ENCODE results near the gene SLC12A3. TPM values are rescaled to one million over a fixed set of nuclear protein-coding genes. Genes with fewer than 3 reads are reported as not detected.

The SLC12A3 gene
- total and polyA plus RNA-seq, 2 of the 8 experiments (the other 6 are each of a cell fraction or from before 2014, with no cell fraction given) = not detected

GRCh38 chr16:56888806-56889205 is 23.8 kb downstream of the SLC12A3 start:
- WGBS, 2 experiments (ENCODE audit: extremely low coverage in 1 of 2, insufficient coverage in 1 of 2, insufficient read length in 1 of 2, insufficient replicate concordance in 2 of 2, low coverage in 1 of 2, low lambda C conversion rate in 2 of 2, missing lambda C conversion rate in 1 of 2) = 95% methylated on average over 5 of the region's 7 CpGs; no CpG with 5 or more reads in 1 of the 2 experiments
- no peak for FAIRE-seq
- CTCF ChIA-PET (ENCODE audit: partially characterized antibody) = interaction anchor here (0.6 to 1.0 kb wide), 2 partner anchors 19 to 20 kb away, joined by 3 to 5 read pairs; no protein-coding TSS in a partner anchor
- TF ChIP-seq GTF2F1 (IDR thresholded peaks at IDR 0.05; ENCODE audit: borderline replicate concordance, low read depth, low read length) (no peak), GABPA (IDR thresholded peaks at IDR 0.05; ENCODE audit: borderline replicate concordance, insufficient read depth, low read length) (no peak), POLR2A (IDR thresholded peaks at IDR 0.05; ENCODE audit: control extremely low read depth in 1 of 2, low read depth in 2 of 2, low read length in 2 of 2) (no peak), NANOG (IDR thresholded peaks at IDR 0.05; ENCODE audit: insufficient read depth, low read depth, low read length, poor library complexity, severe bottlenecking) (no peak), POLR2AphosphoS5 (IDR thresholded peaks at IDR 0.05; ENCODE audit: low read depth, low read length) (no peak), PHF8 (conservative IDR thresholded peaks at IDR 0.05; ENCODE audit: low read depth, low read length) (no peak), RNF2 (IDR thresholded peaks at IDR 0.05; ENCODE audit: borderline replicate concordance, low read depth, low read length, missing control alignments, poor library complexity, severe bottlenecking) (no peak)

More at GRCh38 chr16:56888806-56889205, 23.8 kb downstream of the SLC12A3 start:
- Histone ChIP-seq H4K20me1 (replicated peaks in 1 of 2; ENCODE audit: control insufficient read depth in 1 of 2, insufficient read depth in 2 of 2, low read length in 2 of 2) (no peaks in the 10 kb centered on the region), H3K23ac (ENCODE audit: insufficient read length) (no peak overlapping the region), H3K27me3 (replicated peaks in 1 of 4; ENCODE audit: control insufficient read depth in 3 of 4, extremely low read depth in 1 of 4, insufficient read depth in 3 of 4, low read length in 3 of 4) (no peaks in the 10 kb centered on the region), H2BK12ac (ENCODE audit: low read depth, low read length) (no peak overlapping the region), H3K18ac (ENCODE audit: extremely low read depth, low read length) (no peak overlapping the region), H4K5ac (ENCODE audit: insufficient read length, low read depth, low read length) (no peak overlapping the region), H4K91ac (replicated peaks; ENCODE audit: insufficient read length, low read length) (no peak overlapping the region), H3K14ac (ENCODE audit: insufficient read length) (no peak overlapping the region), H2AFZ (ENCODE audit: low read length) (no peak overlapping the region), H4K8ac (ENCODE audit: extremely low read depth, insufficient read depth, low read length) (no peak overlapping the region), H3K79me1 (ENCODE audit: low read depth, low read length) (no peaks in the 10 kb centered on the region), H3K79me2 (ENCODE audit: control insufficient read depth in 1 of 2, insufficient read depth in 2 of 2, low read length in 2 of 2) (no peaks in the 10 kb centered on the region), H3K9me3 (ENCODE audit: insufficient read depth in 2 of 2, low read depth in 1 of 2, low read length in 1 of 2) (peaks cover 16 to 27% of the 10 kb centered on the region in 2 experiments), H2AK5ac (ENCODE audit: low read depth, low read length) (no peak overlapping the region), H2BK15ac (ENCODE audit: low read length) (no peak overlapping the region), H3K4me1 (replicated peaks in 1 of 4; ENCODE audit: control insufficient read depth in 3 of 4, insufficient read depth in 4 of 4, low read length in 3 of 4) (no peaks in the 10 kb centered on the region), H3K23me2 (ENCODE audit: low read depth, low read length) (no peaks in the 10 kb centered on the region), H3K9ac (replicated peaks in 1 of 4; ENCODE audit: extremely low read depth in 1 of 4, low read depth in 3 of 4, low read length in 3 of 4) (no peak overlapping the region), H2BK20ac (ENCODE audit: low read length) (no peak overlapping the region), H3K56ac (replicated peaks; ENCODE audit: insufficient read length, low read depth, low read length) (no peak overlapping the region), H3K36me3 (ENCODE audit: control insufficient read depth in 2 of 4, insufficient read depth in 4 of 4, low read length in 3 of 4) (no peaks in the 10 kb centered on the region), H2BK5ac (ENCODE audit: low read depth, low read length) (no peak overlapping the region), H3K4ac (replicated peaks; ENCODE audit: insufficient read length, low read depth, low read length) (no peak overlapping the region), H3K27ac (ENCODE audit: low read depth, low read length) (no peak overlapping the region), H3K4me3 (ENCODE audit: extremely low read depth in 1 of 4, insufficient read depth in 2 of 4, low read depth in 3 of 4, low read length in 4 of 4) (no peak overlapping the region), H2BK120ac (replicated peaks; ENCODE audit: low read depth, low read length) (no peak overlapping the region), H3K4me2 (ENCODE audit: insufficient read depth in 1 of 2, low read depth in 2 of 2, low read length in 2 of 2) (no peak overlapping the region)
- POLR2A ChIA-PET (ENCODE audit: partially characterized antibody) = interaction anchor here (1.0 to 5.5 kb wide), 2 partner anchors 14 to 44 kb away, joined by 3 to 18 read pairs; partner anchors contain the start of gene HERPUD1
- DNase-seq (ENCODE audit: low read depth in 1 of 2, low spot score in 2 of 2) = no peak

All from H1 (cell line).